Measurements from ENCODE around the gene KDELR3.
"Not testable (repeated sequence)": the region's sequence is repeated elsewhere in the genome, so short reads cannot be mapped to it uniquely, and the experiment has no call there.

Gene KDELR3

GRCh38 chr22:38456841-38457699 is 10.8 kb upstream of the KDELR3 start:
- DNase-seq, result no peak

- DNase-seq, result no peak
Observed at GRCh38 chr22:38460426-38460840, 7.5 kb upstream of the KDELR3 start.

- DNase-seq, result no peak
Observed at GRCh38 chr22:38461057-38461413, 6.9 kb upstream of the KDELR3 start.

GRCh38 chr22:38461414-38462081 is 6.3 kb upstream of the KDELR3 start:
- DNase-seq, result peak; percentile 10

GRCh38 chr22:38462960-38463784 is 4.7 kb upstream of the KDELR3 start:
- no peak for DNase-seq

GRCh38 chr22:38464992-38465672 is 2.8 kb upstream of the KDELR3 start:
- no peak for DNase-seq

- no peak for DNase-seq
Observed at GRCh38 chr22:38465673-38466490, 2.0 kb upstream of the KDELR3 start.

- no peak for DNase-seq
Observed at GRCh38 chr22:38467438-38467903, 425 bp upstream of the KDELR3 start.

GRCh38 chr22:38468443-38469305 is 778 bp downstream of the KDELR3 start:
- no peak for DNase-seq

GRCh38 chr22:38469306-38469781 is 1.4 kb downstream of the KDELR3 start:
- DNase-seq, result no peak

GRCh38 chr22:38470179-38470578 is 2.3 kb downstream of the KDELR3 start:
- not testable (repeated sequence) for DNase-seq

GRCh38 chr22:38471237-38471636 is 3.3 kb downstream of the KDELR3 start:
- no peak for DNase-seq

GRCh38 chr22:38474003-38474607 is 6.2 kb downstream of the KDELR3 start:
- no peak for DNase-seq

- DNase-seq, result no peak
Observed at GRCh38 chr22:38477585-38477984, 9.7 kb downstream of the KDELR3 start.

GRCh38 chr22:38479096-38479837 is 11.4 kb downstream of the KDELR3 start:
- no peak for DNase-seq

- no peak for DNase-seq
Observed at GRCh38 chr22:38481162-38481870, 13.4 kb downstream of the KDELR3 start.

GRCh38 chr22:38481871-38482332 is 14.0 kb downstream of the KDELR3 start:
- no peak for DNase-seq

- DNase-seq, result no peak
Observed at GRCh38 chr22:38482662-38483308, 14.9 kb downstream of the KDELR3 start.
